K562 (cell line): ENCODE results near the gene ST7. TPM values are rescaled to one million over a fixed set of nuclear protein-coding genes. Genes with fewer than 3 reads are reported as not detected.
A peak's percentile ranks its signal among the peaks of the same experiment; 100 is the strongest.

Source experiments
- ARNT ChIP-seq, 2 experiments: fragments of 450-650 bp; IDR thresholded peaks; 2 replicates each; pipeline ENCODE4 v1.6.1; 2016; ENCODE audit warnings: mild to moderate bottlenecking in 1 of 2
- ATF1 ChIP-seq, 2 experiments: fragments of 450-650 bp in 1 of 2; IDR thresholded peaks; 2 replicates each; pipeline ENCODE4 v1.6.1; 2016; ENCODE audit warnings: missing compliant biosample characterization in 1 of 2, missing genetic modification characterization in 1 of 2
- C11orf30 ChIP-seq: fragments of 450-650 bp; IDR thresholded peaks from 2 replicates; pipeline ENCODE4 v1.6.1; 2016; ENCODE audit warnings: low read depth, mild to moderate bottlenecking
- CREM ChIP-seq: IDR thresholded peaks from 2 replicates; pipeline ENCODE4 v1.6.1; 2014; ENCODE audit warnings: antibody characterized with exemption, low read depth
- DMBX1 ChIP-seq: fragments of 250-450 bp; sonication (Bioruptor Pico); IDR thresholded peaks from 2 replicates; pipeline ENCODE4 v1.8.0; 2022; ENCODE audit warnings: inconsistent platforms, mild to moderate bottlenecking, moderate library complexity, borderline replicate concordance
- FOXJ3 ChIP-seq: sonication (generic); formaldehyde crosslinking; IDR thresholded peaks from 2 replicates; pipeline ENCODE4 v1.4.0; 2020; ENCODE audit warnings: mild to moderate bottlenecking, missing genetic modification reagents
- KDM5B ChIP-seq: fragments of 200-600 bp; sonication (generic); IDR thresholded peaks from 2 replicates; pipeline ENCODE4 v1.6.1; 2012; ENCODE audit warnings: low read depth, mild to moderate bottlenecking, moderate library complexity, low read length, control low read depth, inconsistent platforms; ENCODE audit not compliant: insufficient replicate concordance
- KLF13 ChIP-seq: fragments of 450-650 bp; IDR thresholded peaks from 2 replicates; pipeline ENCODE4 v1.6.1; 2016; ENCODE audit warnings: missing genetic modification characterization, low read depth, mild to moderate bottlenecking, missing compliant biosample characterization, moderate library complexity, borderline replicate concordance
- KLF16 ChIP-seq: IDR thresholded peaks from 2 replicates; pipeline ENCODE4 v1.6.1; 2016; ENCODE audit warnings: antibody characterized with exemption
- KLF6 ChIP-seq: fragments of 250-450 bp; sonication (Bioruptor Pico); IDR thresholded peaks from 2 replicates; pipeline ENCODE4 v1.4.0; 2020; ENCODE audit warnings: mild to moderate bottlenecking, moderate library complexity, borderline replicate concordance
- MYBL2 ChIP-seq, 2 experiments: fragments of 450-650 bp in 1 of 2; sonication (generic) in 1 of 2; formaldehyde crosslinking in 1 of 2; IDR thresholded peaks; 2 replicates each; pipeline versions ENCODE4 v1.6.1 to v1.8.1; 2017 to 2022; ENCODE audit warnings: borderline replicate concordance in 1 of 2, inconsistent platforms in 1 of 2, low read depth in 1 of 2, mild to moderate bottlenecking in 1 of 2, missing genetic modification reagents in 1 of 2, moderate library complexity in 1 of 2
- PYGO2 ChIP-seq: fragments of 450-650 bp; IDR thresholded peaks from 2 replicates; pipeline ENCODE4 v1.6.1; 2016; ENCODE audit warnings: mild to moderate bottlenecking, missing genetic modification characterization, moderate library complexity, missing compliant biosample characterization
- RAD51 ChIP-seq: fragments of 450-650 bp; IDR thresholded peaks from 2 replicates; pipeline ENCODE4 v1.7.1; 2016; ENCODE audit warnings: low read depth, mild to moderate bottlenecking, borderline replicate concordance
- RCOR1 ChIP-seq, 2 experiments: IDR thresholded peaks; 2 replicates each; pipeline ENCODE4 v1.6.1; 2012; ENCODE audit warnings: low read depth in 2 of 2, low read length in 2 of 2, borderline replicate concordance in 1 of 2, improper control_type of control experiment in 1 of 2
- RNF2 ChIP-seq: sonication (generic); IDR thresholded peaks from 2 replicates; pipeline ENCODE4 v1.6.1; 2016
- SAP30 ChIP-seq: fragments of 200-600 bp; sonication (generic); IDR thresholded peaks from 2 replicates; pipeline ENCODE4 v1.6.1; 2012; ENCODE audit warnings: borderline replicate concordance, low read depth, mild to moderate bottlenecking, moderate library complexity, low read length, control low read depth, inconsistent platforms; ENCODE audit not compliant: insufficient read depth, poor library complexity, severe bottlenecking
- SIRT6 ChIP-seq: IDR thresholded peaks from one replicate; pipeline ENCODE4 v1.6.1; 2012; ENCODE audit warnings: low read depth, mild to moderate bottlenecking, control low read depth, inconsistent platforms, low read length, moderate library complexity
- SOX6 ChIP-seq: fragments of 450-650 bp; IDR thresholded peaks from 2 replicates; pipeline ENCODE4 v1.6.1; 2014; ENCODE audit warnings: mild to moderate bottlenecking
- TAF1 ChIP-seq: IDR thresholded peaks from 2 replicates; pipeline ENCODE4 v1.6.1; 2011; ENCODE audit warnings: mild to moderate bottlenecking, low read length, moderate library complexity; ENCODE audit not compliant: insufficient read depth, control insufficient read depth, severe bottlenecking; ENCODE audit errors: extremely low read depth
- TBL1XR1 ChIP-seq, 2 experiments: IDR thresholded peaks; 2 replicates each; pipeline ENCODE4 v1.6.1; 2012; ENCODE audit warnings: improper control_type of control experiment in 2 of 2, low read length in 2 of 2, mild to moderate bottlenecking in 1 of 2
- TOE1 ChIP-seq, 2 experiments: fragments of 450-650 bp in 1 of 2; sonication (generic) in 1 of 2; formaldehyde crosslinking in 1 of 2; IDR thresholded peaks; 2 replicates each; pipeline versions ENCODE4 v1.7.1 to v1.8.0; 2016 to 2022; ENCODE audit warnings: borderline replicate concordance in 2 of 2, mild to moderate bottlenecking in 2 of 2, antibody characterized with exemption in 1 of 2, inconsistent platforms in 1 of 2, low read depth in 1 of 2, missing genetic modification reagents in 1 of 2, moderate library complexity in 1 of 2
- ZNF24 ChIP-seq: fragments of 450-650 bp; IDR thresholded peaks from 2 replicates; pipeline ENCODE4 v1.6.1; 2016
- polyA plus RNA-seq, 8 experiments: library from polyadenylated mRNA; depleted of rRNA in 4 of 8; stranded (reverse) in 5 of 8; unstranded in 3 of 8; fragments of >200 nt; fragmentation: Nextera tagmentation in 2 of 8; fragmentation: Illumina TruSeq in 1 of 8; extraction: Ambion mirVana in 2 of 8; extraction: Trizol in 1 of 8; gene quantifications; 2 replicates each; pipeline versions ENCODE4 v1.2.1 to v1.2.3, GENCODE V29; 2011 to 2014; ENCODE audit warnings: inconsistent platforms in 1 of 8, missing spikeins in 1 of 8
- total RNA-seq, 7 experiments: library from RNA; depleted of rRNA in 6 of 7; stranded (reverse); fragments of >200 nt in 6 of 7; fragmentation: Illumina TruSeq in 2 of 7; extraction: Trizol in 2 of 7; gene quantifications; 2 replicates each; pipeline versions ENCODE4 v1.2.1 to v1.2.3, GENCODE V29; 2011 to 2021; ENCODE audit warnings: low replicate concordance in 1 of 7
- TF ChIP-seq, protein P1 (sequence below): fragments of 250-450 bp; sonication (Bioruptor Pico); IDR thresholded peaks from 2 replicates; pipeline ENCODE4 v1.8.0; 2021; ENCODE audit warnings: borderline replicate concordance, mild to moderate bottlenecking, moderate library complexity; ENCODE audit not compliant: poor library complexity, severe bottlenecking
- TF ChIP-seq, protein P2 (sequence below): fragments of 250-450 bp; sonication (Bioruptor Pico); IDR thresholded peaks from 2 replicates; pipeline ENCODE4 v1.4.0; 2020; ENCODE audit warnings: mild to moderate bottlenecking, moderate library complexity

ST7 gene
- total and polyA plus RNA-seq, 9 of the 15 experiments (the other 6 are each of a cell fraction or from before 2014, with no cell fraction given) = 23.9 to 56.3 (median 36.9) TPM

DNA sequence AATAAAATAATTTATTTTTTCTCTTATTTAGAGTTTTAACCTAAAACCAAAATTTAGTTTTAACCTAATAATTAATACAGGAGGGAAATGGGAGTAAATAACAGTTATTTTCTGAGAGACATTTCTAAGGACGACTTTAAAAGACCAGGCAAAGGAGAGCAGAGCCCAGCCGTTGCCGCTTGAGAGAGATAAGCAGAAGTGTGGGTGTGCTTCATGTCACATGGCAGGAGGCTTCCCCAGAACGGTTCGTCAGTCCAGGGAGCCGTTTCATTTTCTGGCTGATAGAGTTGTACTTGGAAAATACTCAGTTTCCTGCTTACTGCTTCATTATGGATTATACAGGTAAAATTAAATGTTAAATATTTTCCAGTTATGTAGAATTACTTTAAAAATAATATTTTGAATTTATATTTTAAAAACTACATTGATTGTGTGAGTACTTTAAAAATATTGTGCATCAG, 61.4 kb downstream of the ST7 start (continued):
- TF ChIP-seq RAD51 (peak; percentile 90), TOE1 (IDR thresholded peaks at IDR 0.05; ENCODE audit: borderline replicate concordance) (peak; percentile 78), TOE1 (CRISPR knock-in tag; IDR thresholded peaks at IDR 0.05; ENCODE audit: borderline replicate concordance, low read depth) (no peak), SOX6 (peak; percentile 64; the same call in 1 of the 2 replicates), PYGO2 (tag) (no peak), ARNT (IDR thresholded peaks at IDR 0.05) (peak; percentile 55 to 87; a peak in 3 of 4 replicates), KLF13 (peak; percentile 44; the same call in 1 of the 2 replicates), CREM (peak; percentile 78), MYBL2 (IDR thresholded peaks at IDR 0.05; ENCODE audit: low read depth) (peak; percentile 95), MYBL2 (CRISPR knock-in tag; IDR thresholded peaks at IDR 0.05; ENCODE audit: borderline replicate concordance) (no peak), SAP30 (peak; percentile 43), RNF2 (peak; percentile 78), ZNF24 (0 out of 2 replicates have a peak, but pooled peaks have one; percentile 37), ATF1 (CRISPR knock-in tag; IDR thresholded peaks at IDR 0.05) (no peak), ATF1 (tag; IDR thresholded peaks at IDR 0.05) (peak; percentile 30; the same call in 1 of the 2 replicates), RCOR1 (IDR thresholded peaks at IDR 0.05; ENCODE audit: borderline replicate concordance in 1 of 2, low read depth in 2 of 2, low read length in 2 of 2) (peak in 1 of 2 experiments; percentile 80; a peak in 2 of 4 replicates), SIRT6 (no peak), C11orf30 (no peak), DMBX1 (CRISPR knock-in tag) (peak; percentile 57; the same call in 1 of the 2 replicates), KDM5B (peak; percentile 71), TAF1 (peak; percentile 82), KLF16 (peak; percentile 59), TBL1XR1 (IDR thresholded peaks at IDR 0.05; ENCODE audit: low read length in 2 of 2) (peak in 1 of 2 experiments; percentile 78; a peak in 2 of 4 replicates), FOXJ3 (CRISPR knock-in tag) (no peak), KLF6 (CRISPR knock-in tag) (peak; percentile 33; the same call in 1 of the 2 replicates)
- TF ChIP-seq, protein P1, sequence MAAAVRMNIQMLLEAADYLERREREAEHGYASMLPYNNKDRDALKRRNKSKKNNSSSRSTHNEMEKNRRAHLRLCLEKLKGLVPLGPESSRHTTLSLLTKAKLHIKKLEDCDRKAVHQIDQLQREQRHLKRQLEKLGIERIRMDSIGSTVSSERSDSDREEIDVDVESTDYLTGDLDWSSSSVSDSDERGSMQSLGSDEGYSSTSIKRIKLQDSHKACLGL (CRISPR knock-in tag) = no peak
- TF ChIP-seq, protein P2, sequence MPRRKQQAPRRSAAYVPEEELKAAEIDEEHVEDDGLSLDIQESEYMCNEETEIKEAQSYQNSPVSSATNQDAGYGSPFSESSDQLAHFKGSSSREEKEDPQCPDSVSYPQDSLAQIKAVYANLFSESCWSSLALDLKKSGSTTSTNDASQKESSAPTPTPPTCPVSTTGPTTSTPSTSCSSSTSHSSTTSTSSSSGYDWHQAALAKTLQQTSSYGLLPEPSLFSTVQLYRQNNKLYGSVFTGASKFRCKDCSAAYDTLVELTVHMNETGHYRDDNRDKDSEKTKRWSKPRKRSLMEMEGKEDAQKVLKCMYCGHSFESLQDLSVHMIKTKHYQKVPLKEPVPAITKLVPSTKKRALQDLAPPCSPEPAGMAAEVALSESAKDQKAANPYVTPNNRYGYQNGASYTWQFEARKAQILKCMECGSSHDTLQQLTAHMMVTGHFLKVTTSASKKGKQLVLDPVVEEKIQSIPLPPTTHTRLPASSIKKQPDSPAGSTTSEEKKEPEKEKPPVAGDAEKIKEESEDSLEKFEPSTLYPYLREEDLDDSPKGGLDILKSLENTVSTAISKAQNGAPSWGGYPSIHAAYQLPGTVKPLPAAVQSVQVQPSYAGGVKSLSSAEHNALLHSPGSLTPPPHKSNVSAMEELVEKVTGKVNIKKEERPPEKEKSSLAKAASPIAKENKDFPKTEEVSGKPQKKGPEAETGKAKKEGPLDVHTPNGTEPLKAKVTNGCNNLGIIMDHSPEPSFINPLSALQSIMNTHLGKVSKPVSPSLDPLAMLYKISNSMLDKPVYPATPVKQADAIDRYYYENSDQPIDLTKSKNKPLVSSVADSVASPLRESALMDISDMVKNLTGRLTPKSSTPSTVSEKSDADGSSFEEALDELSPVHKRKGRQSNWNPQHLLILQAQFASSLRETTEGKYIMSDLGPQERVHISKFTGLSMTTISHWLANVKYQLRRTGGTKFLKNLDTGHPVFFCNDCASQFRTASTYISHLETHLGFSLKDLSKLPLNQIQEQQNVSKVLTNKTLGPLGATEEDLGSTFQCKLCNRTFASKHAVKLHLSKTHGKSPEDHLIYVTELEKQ (CRISPR knock-in tag) = no peak
